WTC11 (cell line): Measurements from ENCODE around the gene KCNQ4. TPM values are rescaled to one million over a fixed set of nuclear protein-coding genes. Genes with fewer than 3 reads are reported as not detected.

Source experiments
- ATAC-seq: fragments of 200-7000 bp; cut with Tn5 transposase; 2 replicates; pipeline ENCODE4 v1.10.0; 2021; ENCODE audit warnings: mild to moderate bottlenecking, moderate library complexity
- CTCF ChIA-PET: fragments of 300-600 bp; sonication (Branson Sonifier 250); formaldehyde crosslinking; loops from one replicate; lab custom pipeline; 2021; ENCODE audit warnings: antibody characterized with exemption; lab: Charles Lee
- POLR2A ChIA-PET: fragments of 350-600 bp; sonication (Branson Sonifier 250); formaldehyde crosslinking; loops from one replicate; lab custom pipeline; 2021; ENCODE audit warnings: antibody characterized with exemption; lab: Charles Lee
- DNase-seq: peaks from one replicate; pipeline ENCODE4 v3.0.0; 2021; ENCODE audit warnings: low spot score
- H3K27ac Mint-ChIP-seq: 2 replicates; pipeline ENCODE4 v1.8.0; 2021; ENCODE audit warnings: mixed read lengths
- H3K27me3 Mint-ChIP-seq: 2 replicates; pipeline ENCODE4 v1.8.0; 2021; ENCODE audit warnings: low read depth, mild to moderate bottlenecking, moderate library complexity, mixed read lengths
- H3K36me3 Mint-ChIP-seq: 2 replicates; pipeline ENCODE4 v1.8.0; 2021; ENCODE audit warnings: mixed read lengths
- H3K4me1 Mint-ChIP-seq: 2 replicates; pipeline ENCODE4 v1.8.0; 2022; ENCODE audit warnings: mixed read lengths
- H3K4me3 Mint-ChIP-seq: 2 replicates; pipeline ENCODE4 v1.8.0; 2021; ENCODE audit warnings: mild to moderate bottlenecking, moderate library complexity, mixed read lengths
- H3K9me3 Mint-ChIP-seq: 2 replicates; pipeline ENCODE4 v1.8.0; 2021; ENCODE audit warnings: mixed read lengths
- ARID4B ChIP-seq: sonication (generic); formaldehyde crosslinking; IDR thresholded peaks from 2 replicates; pipeline ENCODE4 v1.8.0; 2023; ENCODE audit warnings: missing genetic modification reagents, mild to moderate bottlenecking, borderline replicate concordance
- E2F1 ChIP-seq: sonication (generic); formaldehyde crosslinking; IDR thresholded peaks from 2 replicates; pipeline ENCODE4 v1.8.0; 2022; ENCODE audit warnings: mild to moderate bottlenecking, missing genetic modification reagents
- E2F5 ChIP-seq: sonication (generic); formaldehyde crosslinking; IDR thresholded peaks from 2 replicates; pipeline ENCODE4 v1.8.1; 2022; ENCODE audit warnings: mild to moderate bottlenecking, moderate library complexity, missing genetic modification reagents
- ELF4 ChIP-seq: sonication (generic); formaldehyde crosslinking; IDR thresholded peaks from 2 replicates; pipeline ENCODE4 v1.8.1; 2022; ENCODE audit warnings: low read depth, mild to moderate bottlenecking, moderate library complexity, missing genetic modification reagents
- EMX1 ChIP-seq: fragments of 250-450 bp; sonication (Bioruptor Pico); IDR thresholded peaks from 2 replicates; pipeline ENCODE4 v1.8.0; 2021; ENCODE audit warnings: mild to moderate bottlenecking
- ERG ChIP-seq: fragments of 250-450 bp; sonication (Bioruptor Pico); IDR thresholded peaks from 2 replicates; pipeline ENCODE4 v1.8.0; 2021; ENCODE audit warnings: mild to moderate bottlenecking
- ETV6 ChIP-seq: sonication (generic); formaldehyde crosslinking; IDR thresholded peaks from 2 replicates; pipeline ENCODE4 v1.8.1; 2022; ENCODE audit warnings: mild to moderate bottlenecking, missing genetic modification reagents
- KAT7 ChIP-seq: sonication (generic); formaldehyde crosslinking; IDR thresholded peaks from 2 replicates; pipeline ENCODE4 v1.8.1; 2023; ENCODE audit warnings: missing genetic modification reagents, mild to moderate bottlenecking, borderline replicate concordance
- MAX ChIP-seq: sonication (generic); formaldehyde crosslinking; IDR thresholded peaks from 2 replicates; pipeline ENCODE4 v1.8.0; 2022; ENCODE audit warnings: mild to moderate bottlenecking, missing genetic modification reagents
- OVOL2 ChIP-seq: fragments of 250-450 bp; sonication (Bioruptor Pico); IDR thresholded peaks from 2 replicates; pipeline ENCODE4 v1.9.0; 2021; ENCODE audit warnings: mild to moderate bottlenecking, borderline replicate concordance
- PREB ChIP-seq: sonication (generic); formaldehyde crosslinking; IDR thresholded peaks from 2 replicates; pipeline ENCODE4 v1.8.1; 2022; ENCODE audit warnings: mild to moderate bottlenecking, missing genetic modification reagents, moderate library complexity, borderline replicate concordance
- RORB ChIP-seq: fragments of 250-450 bp; sonication (Bioruptor Pico); IDR thresholded peaks from 2 replicates; pipeline ENCODE4 v1.9.0; 2021; ENCODE audit warnings: mild to moderate bottlenecking
- SP1 ChIP-seq: sonication (generic); formaldehyde crosslinking; conservative IDR thresholded peaks from 2 replicates; pipeline ENCODE4 v1.8.1; 2022; ENCODE audit warnings: missing genetic modification reagents
- TCF7 ChIP-seq: sonication (generic); formaldehyde crosslinking; IDR thresholded peaks from 2 replicates; pipeline ENCODE4 v1.8.0; 2022; ENCODE audit warnings: mild to moderate bottlenecking, low read depth, missing genetic modification reagents, moderate library complexity
- TEAD4 ChIP-seq: sonication (generic); formaldehyde crosslinking; IDR thresholded peaks from 2 replicates; pipeline ENCODE4 v1.8.0; 2022; ENCODE audit warnings: mild to moderate bottlenecking, missing genetic modification reagents
- TP53 ChIP-seq: sonication (generic); formaldehyde crosslinking; IDR thresholded peaks from 2 replicates; pipeline ENCODE4 v1.8.1; 2023; ENCODE audit warnings: mild to moderate bottlenecking, missing genetic modification reagents
- USF1 ChIP-seq: sonication (generic); formaldehyde crosslinking; IDR thresholded peaks from 2 replicates; pipeline ENCODE4 v1.8.0; 2022; ENCODE audit warnings: mild to moderate bottlenecking, missing genetic modification reagents
- USF2 ChIP-seq: sonication (generic); formaldehyde crosslinking; IDR thresholded peaks from 2 replicates; pipeline ENCODE4 v1.8.1; 2023; ENCODE audit warnings: mild to moderate bottlenecking, missing genetic modification reagents, moderate library complexity
- ZBTB43 ChIP-seq: sonication (generic); formaldehyde crosslinking; IDR thresholded peaks from 2 replicates; pipeline ENCODE4 v1.8.1; 2023; ENCODE audit warnings: mild to moderate bottlenecking, missing genetic modification reagents
- ZNF219 ChIP-seq: sonication (generic); formaldehyde crosslinking; IDR thresholded peaks from 2 replicates; pipeline ENCODE4 v1.8.0; 2023; ENCODE audit warnings: missing genetic modification reagents, mild to moderate bottlenecking, borderline replicate concordance
- ZNF423 ChIP-seq: fragments of 250-450 bp; sonication (Bioruptor Pico); IDR thresholded peaks from 2 replicates; pipeline ENCODE4 v2.1.2; 2022; ENCODE audit warnings: mild to moderate bottlenecking, moderate library complexity
- total RNA-seq: library from RNA; stranded (reverse); gene quantifications from 3 replicates; pipeline ENCODE4 v1.2.3, GENCODE V29; 2021

Gene KCNQ4
- total RNA-seq, 1 experiment from 2014 or later: 4.0 TPM

GRCh38 chr1:40740997-40741736, 42.4 kb upstream of the KCNQ4 start:
- DNase-seq (no peak), ATAC-seq (no peak)
- ChIA-PET CTCF (interaction anchor here (0.6 kb wide), 1 partner anchor 33 kb away, joined by 3 read pairs; no protein-coding TSS in a partner anchor), POLR2A (no interaction called here)
- peaks cover 51% of the 10 kb centered on the region for H3K36me3 Mint-ChIP-seq
- H3K9me3 Mint-ChIP-seq: no peaks in the 10 kb centered on the region
- no peaks in the 10 kb centered on the region for H3K27me3 Mint-ChIP-seq
- H3K27ac Mint-ChIP-seq: no peak overlapping the region; the same call in 1 of the 2 replicates
- no peak for TF ChIP-seq USF1 (CRISPR knock-in tag)
- peaks cover 6% of the 10 kb centered on the region for H3K4me1 Mint-ChIP-seq
- H3K4me3 Mint-ChIP-seq: no peak overlapping the region

GRCh38 chr1:40742363-40743061, 41.1 kb upstream of the KCNQ4 start:
- Mint-ChIP-seq H3K27me3 (no peaks in the 10 kb centered on the region), H3K4me3 (no peak overlapping the region), H3K36me3 (peaks cover 55% of the 10 kb centered on the region), H3K4me1 (peaks cover 3% of the 10 kb centered on the region; the same call in 1 of the 2 replicates), H3K27ac (no peak overlapping the region), H3K9me3 (no peaks in the 10 kb centered on the region)
- POLR2A ChIA-PET: no interaction called here
- ATAC-seq (no peak), DNase-seq (no peak)
- no peak for TF ChIP-seq PREB (CRISPR knock-in tag)
- no peak for TF ChIP-seq OVOL2 (CRISPR knock-in tag)
- TF ChIP-seq TCF7 (CRISPR knock-in tag): no peak
- no peak for TF ChIP-seq ZNF423 (CRISPR knock-in tag)
- TF ChIP-seq ZBTB43 (CRISPR knock-in tag): no peak
- TF ChIP-seq KAT7 (CRISPR knock-in tag): no peak
- TF ChIP-seq ETV6 (CRISPR knock-in tag): no peak
- no peak for TF ChIP-seq SP1 (CRISPR knock-in tag)
- no peak for TF ChIP-seq E2F5
- TF ChIP-seq ERG (CRISPR knock-in tag): no peak
- no peak for TF ChIP-seq ARID4B (CRISPR knock-in tag)
- no peak for TF ChIP-seq TP53
- TF ChIP-seq USF2: no peak
- no peak for TF ChIP-seq TEAD4 (CRISPR knock-in tag)
- no peak for TF ChIP-seq MAX (CRISPR knock-in tag)
- TF ChIP-seq ELF4 (CRISPR knock-in tag): no peak
- TF ChIP-seq EMX1 (CRISPR knock-in tag): no peak
- TF ChIP-seq E2F1: no peak
- no peak for TF ChIP-seq RORB (CRISPR knock-in tag)
- TF ChIP-seq ZNF219 (CRISPR knock-in tag): no peak
- CTCF ChIA-PET: no interaction called here
